Keratinocyte (primary cell): Measurements from ENCODE around the gene WNK2.

Experiments
- EZH2 ChIP-seq: IDR thresholded peaks from one replicate; pipeline ENCODE4 v1.6.1; 2012; ENCODE audit warnings: inconsistent platforms, mild to moderate bottlenecking, low read length, moderate library complexity
- TF ChIP-seq, protein P1 (sequence below), 3 experiments: IDR thresholded peaks in 1 of 3; conservative IDR thresholded peaks in 1 of 3; optimal IDR thresholded peaks in 1 of 3; 2 replicates in 2 of 3; 3 replicates in 1 of 3; pipeline versions ENCODE3 to v1.5.1; 2011; ENCODE audit warnings: low read length in 3 of 3, mild to moderate bottlenecking in 3 of 3, moderate library complexity in 2 of 3, control low read depth in 1 of 3, inconsistent platforms in 1 of 3; ENCODE audit not compliant: insufficient read depth in 2 of 3; ENCODE audit errors: extremely low read depth in 1 of 3

DNA sequence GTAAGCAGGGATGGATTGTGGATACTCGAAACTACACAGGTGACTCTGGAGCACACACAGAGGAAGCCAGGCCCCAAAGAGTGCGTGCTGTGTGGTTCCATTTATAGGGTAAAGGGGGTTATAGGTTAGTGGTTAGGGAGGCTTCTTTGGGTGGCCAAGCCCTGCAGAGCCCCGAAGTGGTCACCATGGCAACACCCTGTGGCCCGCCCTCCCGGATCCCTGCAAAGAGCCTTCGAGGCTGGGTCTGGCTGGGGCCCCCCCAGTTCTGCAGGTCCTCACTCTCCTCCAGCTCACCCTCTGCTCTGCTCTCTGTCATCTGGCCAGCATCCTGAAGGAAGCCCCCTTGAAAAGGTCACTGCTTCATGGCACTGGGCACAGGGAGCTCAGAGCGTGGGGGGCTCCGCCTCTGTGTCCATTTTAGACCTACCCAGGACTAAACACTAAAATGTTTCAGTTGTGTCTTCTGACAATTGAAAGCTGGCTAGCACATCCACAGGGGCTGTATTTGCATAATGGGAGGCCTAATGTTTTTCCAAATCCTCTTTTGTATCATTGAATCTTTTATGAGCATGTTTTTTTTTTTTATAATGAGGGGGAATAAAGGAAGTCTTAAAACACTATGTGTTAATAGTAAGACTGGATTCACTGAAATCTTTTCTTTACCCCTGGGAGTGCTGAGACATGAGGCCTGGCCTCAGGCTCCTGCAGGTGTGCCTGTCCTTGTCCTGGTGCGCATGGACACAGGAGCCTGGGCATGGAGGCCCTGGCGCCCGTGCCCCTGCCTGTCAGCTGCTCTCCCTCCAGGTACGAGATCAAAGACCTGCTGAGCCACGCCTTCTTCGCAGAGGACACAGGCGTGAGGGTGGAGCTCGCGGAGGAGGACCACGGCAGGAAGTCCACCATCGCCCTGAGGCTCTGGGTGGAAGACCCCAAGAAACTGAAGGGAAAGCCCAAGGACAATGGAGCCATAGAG is 55.3 kb downstream of the WNK2 start:
- TF ChIP-seq, protein P1, sequence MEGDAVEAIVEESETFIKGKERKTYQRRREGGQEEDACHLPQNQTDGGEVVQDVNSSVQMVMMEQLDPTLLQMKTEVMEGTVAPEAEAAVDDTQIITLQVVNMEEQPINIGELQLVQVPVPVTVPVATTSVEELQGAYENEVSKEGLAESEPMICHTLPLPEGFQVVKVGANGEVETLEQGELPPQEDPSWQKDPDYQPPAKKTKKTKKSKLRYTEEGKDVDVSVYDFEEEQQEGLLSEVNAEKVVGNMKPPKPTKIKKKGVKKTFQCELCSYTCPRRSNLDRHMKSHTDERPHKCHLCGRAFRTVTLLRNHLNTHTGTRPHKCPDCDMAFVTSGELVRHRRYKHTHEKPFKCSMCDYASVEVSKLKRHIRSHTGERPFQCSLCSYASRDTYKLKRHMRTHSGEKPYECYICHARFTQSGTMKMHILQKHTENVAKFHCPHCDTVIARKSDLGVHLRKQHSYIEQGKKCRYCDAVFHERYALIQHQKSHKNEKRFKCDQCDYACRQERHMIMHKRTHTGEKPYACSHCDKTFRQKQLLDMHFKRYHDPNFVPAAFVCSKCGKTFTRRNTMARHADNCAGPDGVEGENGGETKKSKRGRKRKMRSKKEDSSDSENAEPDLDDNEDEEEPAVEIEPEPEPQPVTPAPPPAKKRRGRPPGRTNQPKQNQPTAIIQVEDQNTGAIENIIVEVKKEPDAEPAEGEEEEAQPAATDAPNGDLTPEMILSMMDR (optimal IDR thresholded peaks at IDR 0.05 in 1 of 3, IDR thresholded peaks at IDR 0.05 in 1 of 3, conservative IDR thresholded peaks at IDR 0.05 in 1 of 3; ENCODE audit: extremely low read depth in 1 of 3, insufficient read depth in 2 of 3, low read length in 3 of 3), result no peak
- no peak for TF ChIP-seq EZH2
